HG03175 (cell line): ENCODE measurements around the gene MIF.
"Not testable (repeated sequence)": the region's sequence is repeated elsewhere in the genome, so short reads cannot be mapped to it uniquely, and the experiment has no call there.

Experiments
- ATAC-seq: cut with Tn5 transposase; IDR thresholded peaks from one replicate; pipeline ENCODE4 v1.9.1; 2021; ENCODE audit warnings: mild to moderate bottlenecking, moderate library complexity; ENCODE audit not compliant: unreplicated experiment

The MIF gene

GRCh38 chr22:23900227-23900626 is 6.0 kb downstream of the MIF start:
- ATAC-seq = not testable (repeated sequence)

DNA sequence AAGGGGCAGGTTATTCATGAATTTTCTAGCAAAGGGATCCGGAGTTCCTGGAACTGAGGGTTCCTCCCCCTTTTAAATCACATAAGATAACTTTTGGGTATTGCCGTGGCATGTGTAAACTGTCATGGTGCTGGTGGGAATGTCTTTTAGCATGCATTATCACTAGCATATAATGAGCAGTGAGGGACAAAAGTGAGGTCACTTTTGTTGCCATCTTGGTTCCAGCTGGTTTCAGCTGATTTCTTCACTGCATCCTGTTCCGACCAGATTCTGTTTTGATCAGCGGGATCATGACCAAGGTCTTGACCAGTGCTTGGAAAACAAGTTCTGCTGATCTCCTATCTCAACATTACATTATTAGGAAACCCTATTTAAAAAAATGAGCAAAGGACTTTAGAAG is 7.4 kb downstream of the MIF start:
- no peak for ATAC-seq

GRCh38 chr22:23903328-23903971 is 9.3 kb downstream of the MIF start:
- ATAC-seq = no peak

DNA sequence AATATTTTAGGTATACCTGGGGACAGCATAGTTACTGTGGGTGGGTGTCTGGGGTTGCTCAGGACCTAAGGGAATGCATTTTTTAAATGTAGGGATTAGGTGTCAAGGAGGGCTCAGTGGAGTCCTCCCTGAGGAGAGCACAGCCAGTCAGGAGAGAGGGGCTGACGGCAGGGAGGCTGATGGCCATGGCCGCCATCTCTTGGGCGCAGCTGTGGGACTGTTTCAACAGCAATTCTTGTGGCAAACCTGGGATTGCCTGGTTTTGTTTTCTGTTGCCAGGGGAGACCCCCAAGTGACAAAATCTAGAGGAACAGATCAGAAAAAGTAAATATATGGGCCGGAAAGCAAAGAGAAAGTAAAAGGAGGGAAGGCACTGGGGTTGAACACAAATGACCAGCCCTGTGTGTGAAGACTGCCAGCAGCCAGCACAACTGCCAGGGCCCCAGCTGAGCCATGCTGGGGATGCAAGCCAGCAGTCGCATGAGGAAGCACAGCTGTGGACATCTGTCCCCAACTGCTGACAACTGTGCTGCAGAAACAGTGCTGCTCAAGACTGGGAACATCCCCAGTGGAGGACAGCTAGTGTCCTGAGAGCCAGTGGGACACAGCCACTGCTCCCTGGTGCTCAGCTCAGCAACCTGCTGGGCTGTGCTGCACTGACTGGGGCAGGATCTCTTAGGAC is 10.5 kb downstream of the MIF start:
- no peak for ATAC-seq

DNA sequence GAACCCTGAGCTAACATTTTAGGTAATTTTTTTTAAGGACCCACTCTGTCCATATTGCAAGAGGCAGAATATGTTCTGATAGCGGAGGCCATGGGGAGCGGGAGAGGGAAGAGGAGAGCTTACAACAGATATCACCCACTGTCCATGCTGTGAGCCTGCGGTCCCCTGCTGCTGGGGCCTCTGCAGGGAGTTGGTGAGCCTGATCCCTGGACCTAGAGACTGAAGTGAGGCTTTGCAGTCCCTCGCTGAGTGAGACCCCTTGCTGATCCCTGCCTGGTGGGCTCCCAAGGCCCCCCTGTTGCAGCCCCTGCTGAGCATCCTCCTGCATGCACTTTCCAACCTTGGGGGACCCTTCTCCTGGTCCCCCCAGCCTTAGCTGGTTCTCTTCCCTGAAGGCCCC is 12.5 kb downstream of the MIF start:
- ATAC-seq = no peak

DNA sequence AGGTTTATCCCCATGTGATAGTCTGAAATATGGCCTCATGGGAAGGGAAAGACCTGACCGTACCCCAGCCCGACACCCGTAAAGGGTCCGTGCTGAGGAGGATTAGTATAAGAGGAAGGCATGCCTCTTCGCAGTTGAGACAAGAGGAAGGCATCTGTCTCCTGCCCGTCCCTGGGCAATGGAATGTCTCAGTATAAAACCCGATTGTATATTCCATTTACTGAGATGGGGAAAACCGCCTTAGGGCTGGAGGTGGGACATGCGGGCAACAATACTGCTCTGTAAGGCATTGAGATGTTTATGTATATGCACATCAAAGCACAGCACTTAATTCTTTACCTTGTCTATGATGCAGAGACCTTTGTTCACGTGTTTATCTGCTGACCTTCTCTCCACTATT is 13.2 kb downstream of the MIF start:
- not testable (repeated sequence) for ATAC-seq

GRCh38 chr22:23908587-23909205 is 14.5 kb downstream of the MIF start:
- ATAC-seq = no peak

- no peak for ATAC-seq
Observed at GRCh38 chr22:23909296-23909898, 15.2 kb downstream of the MIF start.

- no peak for ATAC-seq
Observed at GRCh38 chr22:23910496-23911190, 16.5 kb downstream of the MIF start.

DNA sequence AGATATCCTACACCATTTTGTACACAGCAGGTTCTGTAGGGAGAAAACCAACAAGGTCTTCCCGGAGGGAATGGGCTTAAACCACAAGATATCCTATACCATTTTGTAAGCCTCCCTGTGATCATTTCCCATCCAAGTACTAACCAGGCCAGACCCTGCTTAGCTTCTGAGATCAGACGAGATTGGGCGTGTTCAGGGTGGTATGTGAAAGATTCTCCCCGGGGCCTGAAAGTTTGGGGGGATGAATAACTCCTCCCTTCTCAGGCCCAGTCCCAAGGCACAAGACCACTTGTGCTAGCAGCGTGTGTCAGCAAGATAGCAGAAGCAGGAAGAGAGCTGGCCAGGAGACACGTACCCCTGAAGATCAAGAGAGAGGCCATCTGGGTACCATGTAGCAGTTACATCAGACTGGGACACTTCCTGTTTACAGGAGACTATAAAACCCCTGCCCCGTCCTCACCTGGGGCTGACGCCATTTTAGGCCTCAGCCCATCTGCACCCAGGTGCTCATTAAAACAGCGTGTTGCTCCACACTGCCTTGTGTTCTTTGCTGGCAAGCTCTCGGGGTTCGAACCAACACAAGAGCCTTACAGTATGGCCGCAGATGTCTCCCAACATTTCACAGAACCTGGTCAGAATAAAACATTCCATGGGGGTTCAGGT is 17.3 kb downstream of the MIF start:
- no peak for ATAC-seq

- ATAC-seq = no peak
Observed at GRCh38 chr22:23912293-23912903, 18.2 kb downstream of the MIF start.

DNA sequence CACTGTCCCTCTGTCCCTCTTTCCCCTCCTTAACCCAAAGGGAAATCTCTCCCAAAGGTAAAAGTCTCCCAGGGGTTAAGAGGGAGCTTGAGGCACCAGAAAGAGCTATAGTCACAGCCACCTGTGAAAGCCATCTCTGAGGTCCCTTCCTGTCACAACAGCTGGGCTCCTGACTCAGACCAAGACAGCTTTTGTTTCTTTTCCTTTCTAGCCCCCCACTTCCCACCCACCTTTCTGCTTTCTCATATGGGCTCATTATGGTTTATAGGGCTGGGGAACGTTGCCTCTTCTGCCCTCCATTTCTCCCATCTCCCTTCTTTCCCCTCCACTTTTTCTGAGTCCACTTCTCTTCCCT is 19.1 kb downstream of the MIF start:
- no peak for ATAC-seq

DNA sequence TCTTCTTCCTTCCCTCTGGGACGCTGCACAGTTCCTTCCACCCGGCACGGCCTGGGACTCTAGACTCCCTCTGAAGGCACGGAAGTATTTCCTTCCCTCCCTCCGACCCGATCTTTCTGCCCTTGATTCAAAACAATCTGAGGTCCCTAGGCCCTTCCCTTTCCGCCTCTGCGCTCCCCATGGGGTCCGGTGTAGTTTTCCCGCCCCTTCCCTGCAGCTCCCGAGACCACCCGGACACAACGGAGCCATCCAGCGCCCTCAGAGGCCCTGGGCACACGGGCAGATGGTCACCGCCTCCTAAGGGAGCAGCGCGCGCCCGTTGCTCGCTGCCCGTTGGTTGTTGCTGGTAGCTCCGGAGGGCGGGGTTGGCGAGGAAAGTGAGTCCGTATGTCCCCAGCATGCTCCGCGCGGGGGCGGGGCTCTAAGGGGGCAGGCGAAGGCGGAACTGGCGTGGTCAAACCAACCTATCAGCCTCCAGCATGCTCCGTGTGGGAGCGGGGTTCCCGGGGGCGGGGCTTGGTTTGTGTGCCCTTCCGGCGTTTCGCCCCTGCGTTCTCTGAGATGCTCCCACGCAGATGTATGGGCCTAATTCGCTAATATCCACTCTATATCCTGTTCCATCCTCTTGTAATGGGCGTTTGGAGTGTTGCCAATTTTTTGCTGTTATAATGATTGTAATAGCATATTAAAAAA is 19.6 kb downstream of the MIF start:
- ATAC-seq = peak; percentile 96

DNA sequence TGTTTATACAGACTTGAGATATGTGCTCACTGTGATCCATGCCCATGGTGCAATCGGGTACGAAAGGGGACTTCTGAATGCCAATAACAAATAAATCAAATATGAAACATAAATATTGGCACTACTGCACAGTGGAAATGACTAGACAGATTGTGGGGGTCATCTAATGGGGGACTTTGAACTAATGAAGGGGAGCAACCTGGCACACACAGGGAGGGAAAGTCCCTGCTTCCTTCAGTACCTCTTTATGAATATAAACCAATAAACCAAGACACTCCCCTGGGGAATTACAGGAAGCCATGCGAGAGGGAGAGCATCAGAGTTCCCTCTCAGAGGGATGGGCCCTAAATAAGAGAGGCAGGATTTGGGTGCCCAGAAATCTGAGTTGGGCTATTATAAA is 21.1 kb downstream of the MIF start:
- no peak for ATAC-seq

DNA sequence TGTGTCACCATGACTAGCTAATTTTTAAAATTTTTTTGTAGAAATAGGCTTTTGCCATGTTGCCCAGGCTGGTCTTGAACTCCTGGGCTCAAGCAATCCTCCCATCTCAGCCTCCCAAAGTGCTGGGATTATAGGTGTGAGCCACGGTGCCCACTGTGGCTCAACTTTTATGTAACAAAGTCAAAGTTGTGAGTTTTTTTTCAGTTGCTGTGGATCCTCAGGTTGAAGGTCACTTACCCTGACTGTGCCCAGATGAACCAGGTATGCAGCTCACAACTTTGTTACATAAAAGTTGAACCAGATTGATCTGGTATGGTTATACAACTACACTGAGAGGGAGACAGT is 26.1 kb downstream of the MIF start:
- ATAC-seq = not testable (repeated sequence)

DNA sequence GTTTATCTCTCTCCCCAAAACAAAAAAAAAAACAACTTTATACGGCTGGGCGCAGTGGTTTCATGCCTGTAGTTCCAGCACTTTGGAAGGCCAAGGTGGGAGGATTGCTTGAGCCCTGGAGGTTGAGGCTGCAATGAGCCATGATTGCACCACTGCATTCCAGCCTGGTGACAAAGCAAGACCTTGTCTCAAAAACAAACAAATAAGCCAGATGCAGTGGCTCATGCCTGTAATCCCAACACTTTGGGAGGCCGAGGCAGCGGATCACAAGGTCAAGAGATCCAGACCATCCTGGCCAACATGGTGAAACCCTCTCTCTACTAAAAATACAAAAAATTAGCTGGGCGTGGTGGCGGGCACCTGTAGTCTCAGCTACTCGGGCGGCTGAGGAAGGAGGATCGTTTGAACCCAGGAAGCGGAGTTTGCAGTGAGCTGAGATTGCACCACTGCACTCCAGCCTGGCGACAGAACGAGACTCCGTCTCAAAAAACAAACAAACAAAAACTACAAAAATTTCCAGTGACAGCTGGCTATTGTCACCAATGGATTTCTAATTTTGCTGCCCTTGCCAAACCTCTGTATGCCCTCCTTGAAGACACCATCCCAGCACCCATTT is 27.5 kb downstream of the MIF start:
- ATAC-seq = not testable (repeated sequence)

GRCh38 chr22:23922921-23923320 is 28.7 kb downstream of the MIF start:
- ATAC-seq = no peak

GRCh38 chr22:23925020-23925606 is 30.9 kb downstream of the MIF start:
- ATAC-seq = no peak

- no peak for ATAC-seq
Observed at GRCh38 chr22:23926561-23926960, 32.4 kb downstream of the MIF start.
